Right lobe of liver (tissue), 4 donors: ENCODE measurements around the gene DPT.

Experiments
- CTCF ChIP-seq, 4 donors: fragments of 200-600 bp in 3 of 4; fragments of 450-650 bp in 1 of 4; IDR thresholded peaks; one replicate each; pipeline versions ENCODE4 v1.5.1 to v1.8.0; 2016 to 2022; ENCODE audit warnings: antibody characterized with exemption in 4 of 4, mild to moderate bottlenecking in 2 of 4
- POLR2A ChIP-seq: fragments of 450-650 bp; IDR thresholded peaks from one replicate; pipeline ENCODE4 v1.6.1; 2017; ENCODE audit warnings: antibody characterized with exemption, mild to moderate bottlenecking
- donor health status: DM: no; HTN: no; CAD: no.
- donor health status: DM: no; HTN: no; CAD: no.
- donor health status: DM: no; HTN: yes; CAD: no.

DNA sequence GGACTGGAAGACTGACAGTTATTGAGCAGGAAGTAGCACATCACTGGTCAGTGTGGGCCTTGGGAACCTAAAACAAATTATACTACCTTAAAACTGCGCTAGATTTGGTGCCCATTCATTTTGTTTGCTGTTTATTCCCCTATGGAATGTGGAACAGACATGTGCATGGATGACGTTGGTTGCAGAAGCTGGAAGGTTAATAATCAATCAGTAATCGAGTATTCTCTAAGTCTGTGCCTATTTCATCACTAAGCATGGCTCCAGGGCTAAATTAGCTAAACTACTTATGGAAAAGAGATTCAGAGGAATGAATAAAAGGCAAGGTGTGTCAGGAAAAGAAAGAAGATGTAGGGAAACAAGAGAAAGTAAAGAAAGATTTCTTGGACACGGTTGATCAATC, 33.5 kb upstream of the DPT start:
- TF ChIP-seq CTCF (IDR thresholded peaks at IDR 0.05) (no peak), POLR2A (no peak)
